ENCODE data around the gene JARID2. TPM values are rescaled to one million over a fixed set of nuclear protein-coding genes. Genes with fewer than 3 reads are reported as not detected.

Gene JARID2
- total RNA-seq, 2 donors from 2014 or later, result 9.1 to 10.7 TPM

GRCh38 chr6:15483060-15483459 lies 237.2 kb downstream of the JARID2 start:
- Histone ChIP-seq H3K4me3 (no peak overlapping the region), H3K27ac (no peak overlapping the region), H3K36me3 (no peaks in the 10 kb centered on the region), H3K4me1 (no peaks in the 10 kb centered on the region), H3K9ac (ENCODE audit: low read depth in 2 of 2, low read length in 2 of 2) (no peak overlapping the region), H3K9me3 (no peaks in the 10 kb centered on the region), H3K27me3 (no peaks in the 10 kb centered on the region)
- DNase-seq, result no peak
- TF ChIP-seq CTCF (IDR thresholded peaks at IDR 0.05), result no peak
- intact Hi-C loops (cut with DNase I), result no loop called here

GRCh38 chr6:15484140-15484539 lies 238.3 kb downstream of the JARID2 start:
- intact Hi-C loops (cut with DNase I), result no loop called here
- TF ChIP-seq CTCF (IDR thresholded peaks at IDR 0.05), result no peak
- no peak for DNase-seq

GRCh38 chr6:15484821-15485220 lies 239.0 kb downstream of the JARID2 start:
- Histone ChIP-seq H3K27ac (no peak overlapping the region), H3K9me3 (no peaks in the 10 kb centered on the region), H3K9ac (ENCODE audit: low read depth in 2 of 2, low read length in 2 of 2) (no peak overlapping the region), H3K36me3 (no peaks in the 10 kb centered on the region), H3K4me1 (no peaks in the 10 kb centered on the region), H3K4me3 (no peak overlapping the region), H3K27me3 (no peaks in the 10 kb centered on the region)
- TF ChIP-seq CTCF (IDR thresholded peaks at IDR 0.05), result no peak
- intact Hi-C loops (cut with DNase I), result no loop called here
- no peak for DNase-seq

More at GRCh38 chr6:15484140-15484539, 238.3 kb downstream of the JARID2 start:
- Histone ChIP-seq H3K4me3 (no peak overlapping the region), H3K4me1 (no peaks in the 10 kb centered on the region), H3K9ac (ENCODE audit: low read depth in 2 of 2, low read length in 2 of 2) (no peak overlapping the region), H3K27ac (no peak overlapping the region), H3K36me3 (no peaks in the 10 kb centered on the region), H3K9me3 (no peaks in the 10 kb centered on the region), H3K27me3 (no peaks in the 10 kb centered on the region)

- TF ChIP-seq CTCF (IDR thresholded peaks at IDR 0.05), result no peak
- H3K36me3 ChIP-seq, result no peaks in the 10 kb centered on the region
- no peak overlapping the region for H3K27ac ChIP-seq
- intact Hi-C loops (cut with DNase I), result no loop called here
- no peaks in the 10 kb centered on the region for H3K27me3 ChIP-seq
- H3K4me3 ChIP-seq, result no peak overlapping the region
- no peaks in the 10 kb centered on the region for H3K4me1 ChIP-seq
- no peaks in the 10 kb centered on the region for H3K9me3 ChIP-seq
- DNase-seq, result no peak
- H3K9ac ChIP-seq (ENCODE audit: low read depth in 2 of 2, low read length in 2 of 2), result no peak overlapping the region
Observed at GRCh38 chr6:15485936-15486335, 240.1 kb downstream of the JARID2 start.

- Histone ChIP-seq H3K27me3 (no peaks in the 10 kb centered on the region), H3K9ac (ENCODE audit: low read depth in 2 of 2, low read length in 2 of 2) (no peak overlapping the region), H3K4me1 (no peaks in the 10 kb centered on the region), H3K27ac (no peak overlapping the region), H3K9me3 (no peaks in the 10 kb centered on the region), H3K4me3 (no peak overlapping the region), H3K36me3 (no peaks in the 10 kb centered on the region)
- no peak for TF ChIP-seq CTCF (IDR thresholded peaks at IDR 0.05)
- intact Hi-C loops (cut with DNase I), result no loop called here
- no peak for DNase-seq
Observed at GRCh38 chr6:15487262-15487661, 241.4 kb downstream of the JARID2 start.

Measured in colonic mucosa (tissue), 4 donors.